ENCODE data around the gene TMPRSS11A. TPM values are rescaled to one million over a fixed set of nuclear protein-coding genes. Genes with fewer than 3 reads are reported as not detected.

TMPRSS11A gene
- total and polyA plus RNA-seq, 2 donors (not counting 3 experiments of a cell fraction or from before 2014, with no cell fraction given): not detected

- POLR2A ChIA-PET: no interaction called here
- no peak overlapping the region for H3K9ac ChIP-seq (replicated peaks; ENCODE audit: extremely low read depth, insufficient read depth, low read length)
- FAIRE-seq (no peak), DNase-seq (ENCODE audit: low read depth, low spot score) (no peak)
- H3K4me3 ChIP-seq (replicated peaks in 1 of 3; ENCODE audit: insufficient read depth in 1 of 3, low read depth in 1 of 3, low read length in 3 of 3): no peak overlapping the region
- intact Hi-C loops (cut with micrococcal nuclease): no loop called here
- dilution Hi-C loops (cut with MboI; ENCODE audit: extremely low pct_ligation_motif_present, low sequenced_read_pairs): no loop called here
- no peaks in the 10 kb centered on the region for H4K20me1 ChIP-seq (replicated peaks; ENCODE audit: control insufficient read depth, extremely low read depth, insufficient read depth, low read length)
- H3K27me3 ChIP-seq (ENCODE audit: control insufficient read depth in 2 of 2, insufficient read depth in 2 of 2, low read length in 2 of 2): peaks cover 0 to 4% of the 10 kb centered on the region in 2 experiments
- TF ChIP-seq EZH2 (IDR thresholded peaks at IDR 0.05; ENCODE audit: borderline replicate concordance, low read depth, low read length, severe bottlenecking): no peak
- TF ChIP-seq CTCF (IDR thresholded peaks at IDR 0.05; ENCODE audit: extremely low read depth in 1 of 2, insufficient read depth in 1 of 2, low read depth in 1 of 2, low read length in 2 of 2): no peak
- TF ChIP-seq MYC (IDR thresholded peaks at IDR 0.05; ENCODE audit: low read depth, low read length): no peak
- no peak for TF ChIP-seq MAX (IDR thresholded peaks at IDR 0.05; ENCODE audit: insufficient read depth, insufficient read length)
- no peak for TF ChIP-seq GATA2 (IDR thresholded peaks at IDR 0.05; ENCODE audit: insufficient read depth, insufficient read length, low read depth, low read length)
- TF ChIP-seq FOS (IDR thresholded peaks at IDR 0.05; ENCODE audit: borderline replicate concordance, insufficient read depth, low read length): no peak
- TF ChIP-seq JUN (IDR thresholded peaks at IDR 0.05; ENCODE audit: borderline replicate concordance, insufficient read depth, insufficient read length, low read depth): no peak
- TF ChIP-seq POLR2A (IDR thresholded peaks at IDR 0.05; ENCODE audit: low read depth, low read length): no peak
- no peak for TF ChIP-seq POLR2AphosphoS5 (IDR thresholded peaks at IDR 0.05; ENCODE audit: insufficient read depth, low read depth, low read length)
- no peak overlapping the region for H3K27ac ChIP-seq (ENCODE audit: insufficient read depth, low read depth, low read length)
- H3K9me3 ChIP-seq (replicated peaks; ENCODE audit: control insufficient read depth, insufficient read depth, low read length): no peaks in the 10 kb centered on the region
- no TSS peak for BruUV-seq (replicated peaks)
- H3K79me2 ChIP-seq (ENCODE audit: control insufficient read depth, insufficient read depth, low read length): no peaks in the 10 kb centered on the region
- no peaks in the 10 kb centered on the region for H3K36me3 ChIP-seq (ENCODE audit: control insufficient read depth in 2 of 2, extremely low read depth in 1 of 2, insufficient read depth in 2 of 2, low read length in 2 of 2)
- no peaks in the 10 kb centered on the region for H3K4me1 ChIP-seq (ENCODE audit: control insufficient read depth, extremely low read depth, insufficient read depth, low read length)
- CTCF ChIA-PET: no interaction called here
- H2AFZ ChIP-seq (ENCODE audit: low read depth, low read length): no peak overlapping the region
- H3K9me1 ChIP-seq (replicated peaks; ENCODE audit: control insufficient read depth, extremely low read depth, insufficient read depth, low read length): no peaks in the 10 kb centered on the region
- no peak overlapping the region for H3K4me2 ChIP-seq (ENCODE audit: insufficient read depth, low read length)
Observed at GRCh38 chr4:67922697-67923096, 40.6 kb downstream of the TMPRSS11A start.

Measured in endothelial cell of umbilical vein (primary cell).